MM.1S (cell line): ENCODE results near the gene ITPRIP.

Experiments
- EZH2 ChIP-seq: fragments of 300-600 bp; sonication (generic); optimal IDR thresholded peaks from 2 replicates; pipeline ENCODE3; 2017; ENCODE audit warnings: low read depth, mild to moderate bottlenecking, antibody characterized with exemption, low read length, mixed read lengths
- EZH2phosphoT487 ChIP-seq: fragments of 300-600 bp; sonication (generic); IDR thresholded peaks from 2 replicates; pipeline ENCODE4 v1.6.1; 2018; ENCODE audit warnings: antibody characterized with exemption, low read length
- TF ChIP-seq, protein P1 (sequence below): fragments of 300-600 bp; sonication (generic); IDR thresholded peaks from 2 replicates; pipeline ENCODE4 v1.5.1; 2016; ENCODE audit warnings: antibody characterized with exemption, low read length, mixed read lengths

DNA sequence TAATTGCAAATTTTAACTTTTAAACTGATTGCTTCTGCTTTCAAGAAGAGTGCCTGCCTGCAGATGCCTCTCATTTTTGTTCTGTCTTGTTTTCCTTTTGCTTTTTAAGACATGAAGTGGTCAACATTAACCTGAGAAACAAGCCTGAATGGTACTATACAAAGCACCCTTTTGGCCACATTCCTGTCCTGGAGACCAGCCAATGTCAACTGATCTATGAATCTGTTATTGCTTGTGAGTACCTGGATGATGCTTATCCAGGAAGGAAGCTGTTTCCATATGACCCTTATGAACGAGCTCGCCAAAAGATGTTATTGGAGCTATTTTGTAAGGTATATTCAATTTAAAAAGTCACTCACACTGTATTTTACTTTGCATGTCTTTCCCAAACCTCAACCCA is 60.5 kb downstream of the ITPRIP start:
- TF ChIP-seq, protein P1, sequence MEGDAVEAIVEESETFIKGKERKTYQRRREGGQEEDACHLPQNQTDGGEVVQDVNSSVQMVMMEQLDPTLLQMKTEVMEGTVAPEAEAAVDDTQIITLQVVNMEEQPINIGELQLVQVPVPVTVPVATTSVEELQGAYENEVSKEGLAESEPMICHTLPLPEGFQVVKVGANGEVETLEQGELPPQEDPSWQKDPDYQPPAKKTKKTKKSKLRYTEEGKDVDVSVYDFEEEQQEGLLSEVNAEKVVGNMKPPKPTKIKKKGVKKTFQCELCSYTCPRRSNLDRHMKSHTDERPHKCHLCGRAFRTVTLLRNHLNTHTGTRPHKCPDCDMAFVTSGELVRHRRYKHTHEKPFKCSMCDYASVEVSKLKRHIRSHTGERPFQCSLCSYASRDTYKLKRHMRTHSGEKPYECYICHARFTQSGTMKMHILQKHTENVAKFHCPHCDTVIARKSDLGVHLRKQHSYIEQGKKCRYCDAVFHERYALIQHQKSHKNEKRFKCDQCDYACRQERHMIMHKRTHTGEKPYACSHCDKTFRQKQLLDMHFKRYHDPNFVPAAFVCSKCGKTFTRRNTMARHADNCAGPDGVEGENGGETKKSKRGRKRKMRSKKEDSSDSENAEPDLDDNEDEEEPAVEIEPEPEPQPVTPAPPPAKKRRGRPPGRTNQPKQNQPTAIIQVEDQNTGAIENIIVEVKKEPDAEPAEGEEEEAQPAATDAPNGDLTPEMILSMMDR, result no peak
- TF ChIP-seq EZH2 (no peak), EZH2phosphoT487 (no peak)
